Gastroesophageal sphincter (tissue), 3 donors: ENCODE results near the gene SH3RF3.

Experiments used
- POLR2A ChIP-seq, 2 donors: fragments of 450-650 bp; IDR thresholded peaks; one replicate each; pipeline ENCODE4 v1.6.1; 2017; ENCODE audit warnings: antibody characterized with exemption in 2 of 2, mild to moderate bottlenecking in 2 of 2, moderate library complexity in 1 of 2
- TF ChIP-seq, protein P1 (sequence below), 4 experiments: fragments of 200-600 bp in 2 of 4; fragments of 450-650 bp in 2 of 4; sonication (generic) in 1 of 4; IDR thresholded peaks; one replicate each; pipeline ENCODE4 v1.5.1; 2017 to 2019; ENCODE audit warnings: antibody characterized with exemption in 4 of 4, mild to moderate bottlenecking in 2 of 4, moderate library complexity in 2 of 4

DNA sequence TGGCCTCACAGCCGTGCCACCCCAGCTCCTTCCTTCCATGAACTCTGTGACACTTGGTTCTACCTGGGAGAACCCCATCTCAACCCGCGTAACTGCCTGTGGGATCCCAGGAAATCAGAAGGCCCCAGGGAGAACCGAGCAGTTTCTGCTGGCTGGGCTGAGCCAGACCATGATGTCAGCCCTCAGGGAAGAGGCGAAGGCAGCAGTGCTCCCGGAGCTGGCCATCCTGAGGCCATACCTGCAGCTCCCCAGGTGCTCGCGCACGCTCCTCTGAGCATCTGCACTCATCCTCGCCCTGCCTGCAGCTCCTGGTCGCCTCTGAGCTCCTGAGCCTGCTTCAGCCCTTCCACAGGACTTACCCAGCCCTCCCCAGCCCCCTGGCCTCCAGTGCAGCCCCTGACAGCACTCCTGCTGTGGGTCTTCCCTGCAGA lies 298.7 kb downstream of the SH3RF3 start:
- TF ChIP-seq, protein P1, sequence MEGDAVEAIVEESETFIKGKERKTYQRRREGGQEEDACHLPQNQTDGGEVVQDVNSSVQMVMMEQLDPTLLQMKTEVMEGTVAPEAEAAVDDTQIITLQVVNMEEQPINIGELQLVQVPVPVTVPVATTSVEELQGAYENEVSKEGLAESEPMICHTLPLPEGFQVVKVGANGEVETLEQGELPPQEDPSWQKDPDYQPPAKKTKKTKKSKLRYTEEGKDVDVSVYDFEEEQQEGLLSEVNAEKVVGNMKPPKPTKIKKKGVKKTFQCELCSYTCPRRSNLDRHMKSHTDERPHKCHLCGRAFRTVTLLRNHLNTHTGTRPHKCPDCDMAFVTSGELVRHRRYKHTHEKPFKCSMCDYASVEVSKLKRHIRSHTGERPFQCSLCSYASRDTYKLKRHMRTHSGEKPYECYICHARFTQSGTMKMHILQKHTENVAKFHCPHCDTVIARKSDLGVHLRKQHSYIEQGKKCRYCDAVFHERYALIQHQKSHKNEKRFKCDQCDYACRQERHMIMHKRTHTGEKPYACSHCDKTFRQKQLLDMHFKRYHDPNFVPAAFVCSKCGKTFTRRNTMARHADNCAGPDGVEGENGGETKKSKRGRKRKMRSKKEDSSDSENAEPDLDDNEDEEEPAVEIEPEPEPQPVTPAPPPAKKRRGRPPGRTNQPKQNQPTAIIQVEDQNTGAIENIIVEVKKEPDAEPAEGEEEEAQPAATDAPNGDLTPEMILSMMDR (IDR thresholded peaks at IDR 0.05), result no peak
- TF ChIP-seq POLR2A (IDR thresholded peaks at IDR 0.05), result no peak
